Keratinocyte (primary cell): Measurements from ENCODE around the gene DPYSL4. TPM values are rescaled to one million over a fixed set of nuclear protein-coding genes. Genes with fewer than 3 reads are reported as not detected.

Experiments
- DNase-seq: peaks from one replicate; pipeline ENCODE4 v3.0.0-alpha.2; 2011; ENCODE audit warnings: low read depth, missing footprints, low spot score
- FAIRE-seq: peaks from 2 replicates; lab custom pipeline; 2011; peaks lifted over from hg19 to GRCh38; lab: Jason Lieb, UNC
- H2AFZ ChIP-seq: 2 replicates; pipeline ENCODE4 v1.6.0; 2012; ENCODE audit warnings: low read length, control low read depth, inconsistent platforms; ENCODE audit not compliant: control insufficient read depth
- H3K27ac ChIP-seq: 2 replicates; pipeline ENCODE4 v1.5.1; 2011; ENCODE audit warnings: low read length; ENCODE audit not compliant: control insufficient read depth, insufficient read depth
- H3K27me3 ChIP-seq: 3 replicates; pipeline ENCODE4 v1.6.0; 2011; ENCODE audit warnings: low read length; ENCODE audit not compliant: control insufficient read depth, insufficient read depth; ENCODE audit errors: extremely low read depth
- H3K36me3 ChIP-seq, 2 experiments: 2 replicates in 1 of 2; 3 replicates in 1 of 2; pipeline ENCODE4 v1.5.1; 2011; ENCODE audit warnings: low read length in 2 of 2, mild to moderate bottlenecking in 1 of 2; ENCODE audit not compliant: control insufficient read depth in 2 of 2, insufficient read depth in 2 of 2; ENCODE audit errors: extremely low read depth in 1 of 2
- H3K4me1 ChIP-seq: 3 replicates; pipeline ENCODE4 v1.5.1; 2011; ENCODE audit warnings: low read length; ENCODE audit not compliant: control insufficient read depth, insufficient read depth; ENCODE audit errors: extremely low read depth
- H3K4me2 ChIP-seq: 3 replicates; pipeline ENCODE4 v1.6.0; 2011; ENCODE audit warnings: low read depth, low read length; ENCODE audit not compliant: control insufficient read depth, insufficient read depth; ENCODE audit errors: extremely low read depth
- H3K4me3 ChIP-seq, 3 experiments: fragments of 200-600 bp in 1 of 3; sonication (generic) in 1 of 3; 2 replicates in 2 of 3; 3 replicates in 1 of 3; pipeline ENCODE4 v1.5.1; 2011 to 2016; ENCODE audit warnings: low read length in 3 of 3, mild to moderate bottlenecking in 3 of 3, control low read depth in 2 of 3, inconsistent platforms in 1 of 3, low read depth in 1 of 3, mixed read lengths in 1 of 3, mixed run types in 1 of 3, moderate library complexity in 1 of 3; ENCODE audit not compliant: control insufficient read depth in 2 of 3, insufficient read depth in 2 of 3; ENCODE audit errors: extremely low read depth in 1 of 3
- H3K79me2 ChIP-seq: 2 replicates; pipeline ENCODE4 v1.6.0; 2012; ENCODE audit warnings: low read length; ENCODE audit not compliant: control insufficient read depth, insufficient read depth
- H3K9ac ChIP-seq: 3 replicates; pipeline ENCODE4 v1.6.0; 2011; ENCODE audit warnings: low read length; ENCODE audit not compliant: control insufficient read depth, insufficient read depth; ENCODE audit errors: extremely low read depth
- H3K9me1 ChIP-seq: 3 replicates; pipeline ENCODE4 v1.6.0; 2011; ENCODE audit warnings: low read length; ENCODE audit not compliant: control insufficient read depth, insufficient read depth; ENCODE audit errors: extremely low read depth
- H3K9me3 ChIP-seq: 2 replicates; pipeline ENCODE4 v1.5.1; 2012; ENCODE audit warnings: low read depth, low read length; ENCODE audit not compliant: control insufficient read depth
- H4K20me1 ChIP-seq: 3 replicates; pipeline ENCODE4 v1.6.0; 2011; ENCODE audit warnings: low read length; ENCODE audit not compliant: control insufficient read depth, insufficient read depth; ENCODE audit errors: extremely low read depth
- EZH2 ChIP-seq: IDR thresholded peaks from one replicate; pipeline ENCODE4 v1.6.1; 2012; ENCODE audit warnings: inconsistent platforms, mild to moderate bottlenecking, low read length, moderate library complexity
- dilution Hi-C: fragments of 300-500 bp; cut with MboI; formaldehyde crosslinking; loops from one replicate; pipeline ENCODE4 v1.7.0; 2020; ENCODE audit warnings: low sequenced_read_pairs; ENCODE audit not compliant: extremely low pct_ligation_motif_present
- polyA plus RNA-seq, 5 experiments: library from polyadenylated mRNA; depleted of rRNA in 3 of 5; stranded (reverse) in 3 of 5; stranded (forward) in 1 of 5; unstranded in 1 of 5; fragments of >200 nt; gene quantifications; 1 replicate in 1 of 5; 2 replicates in 3 of 5; 3 replicates in 1 of 5; pipeline versions ENCODE4 v1.2.1 to v1.2.3, GENCODE V29; 2011 to 2012; ENCODE audit warnings: missing spikeins in 2 of 5, low read depth in 1 of 5, low replicate concordance in 1 of 5
- TF ChIP-seq, protein P1 (sequence below), 3 experiments: IDR thresholded peaks in 1 of 3; conservative IDR thresholded peaks in 1 of 3; optimal IDR thresholded peaks in 1 of 3; 2 replicates in 2 of 3; 3 replicates in 1 of 3; pipeline versions ENCODE3 to v1.5.1; 2011; ENCODE audit warnings: low read length in 3 of 3, mild to moderate bottlenecking in 3 of 3, moderate library complexity in 2 of 3, control low read depth in 1 of 3, inconsistent platforms in 1 of 3; ENCODE audit not compliant: insufficient read depth in 2 of 3; ENCODE audit errors: extremely low read depth in 1 of 3

The DPYSL4 gene
- polyA plus RNA-seq, 1 donor (not counting 4 experiments of a cell fraction or from before 2014, with no cell fraction given) = 7.4 TPM

DNA sequence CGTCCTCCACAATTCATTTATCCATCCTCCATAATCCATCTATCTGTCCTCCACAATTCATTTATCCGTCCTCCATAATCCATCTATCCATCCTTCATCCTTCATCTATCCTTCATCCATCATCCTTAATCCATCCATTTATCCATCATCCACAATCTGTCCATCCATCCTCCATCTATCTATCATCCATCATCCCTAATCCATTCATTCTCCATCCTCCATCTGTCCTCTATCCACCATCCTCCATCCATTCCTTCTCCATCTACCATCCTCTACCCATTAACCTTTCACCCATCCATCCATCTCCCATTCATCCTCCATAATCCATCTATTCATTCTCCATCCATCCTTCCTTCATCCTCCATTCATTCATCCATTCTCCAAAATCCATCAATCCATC lies 36.0 kb upstream of the DPYSL4 start:
- H3K4me1 ChIP-seq = no peaks in the 10 kb centered on the region
- TF ChIP-seq, protein P1, sequence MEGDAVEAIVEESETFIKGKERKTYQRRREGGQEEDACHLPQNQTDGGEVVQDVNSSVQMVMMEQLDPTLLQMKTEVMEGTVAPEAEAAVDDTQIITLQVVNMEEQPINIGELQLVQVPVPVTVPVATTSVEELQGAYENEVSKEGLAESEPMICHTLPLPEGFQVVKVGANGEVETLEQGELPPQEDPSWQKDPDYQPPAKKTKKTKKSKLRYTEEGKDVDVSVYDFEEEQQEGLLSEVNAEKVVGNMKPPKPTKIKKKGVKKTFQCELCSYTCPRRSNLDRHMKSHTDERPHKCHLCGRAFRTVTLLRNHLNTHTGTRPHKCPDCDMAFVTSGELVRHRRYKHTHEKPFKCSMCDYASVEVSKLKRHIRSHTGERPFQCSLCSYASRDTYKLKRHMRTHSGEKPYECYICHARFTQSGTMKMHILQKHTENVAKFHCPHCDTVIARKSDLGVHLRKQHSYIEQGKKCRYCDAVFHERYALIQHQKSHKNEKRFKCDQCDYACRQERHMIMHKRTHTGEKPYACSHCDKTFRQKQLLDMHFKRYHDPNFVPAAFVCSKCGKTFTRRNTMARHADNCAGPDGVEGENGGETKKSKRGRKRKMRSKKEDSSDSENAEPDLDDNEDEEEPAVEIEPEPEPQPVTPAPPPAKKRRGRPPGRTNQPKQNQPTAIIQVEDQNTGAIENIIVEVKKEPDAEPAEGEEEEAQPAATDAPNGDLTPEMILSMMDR (optimal IDR thresholded peaks at IDR 0.05 in 1 of 3, IDR thresholded peaks at IDR 0.05 in 1 of 3, conservative IDR thresholded peaks at IDR 0.05 in 1 of 3; ENCODE audit: extremely low read depth in 1 of 3, insufficient read depth in 2 of 3, low read length in 3 of 3) = no peak
- TF ChIP-seq EZH2 = no peak

DNA sequence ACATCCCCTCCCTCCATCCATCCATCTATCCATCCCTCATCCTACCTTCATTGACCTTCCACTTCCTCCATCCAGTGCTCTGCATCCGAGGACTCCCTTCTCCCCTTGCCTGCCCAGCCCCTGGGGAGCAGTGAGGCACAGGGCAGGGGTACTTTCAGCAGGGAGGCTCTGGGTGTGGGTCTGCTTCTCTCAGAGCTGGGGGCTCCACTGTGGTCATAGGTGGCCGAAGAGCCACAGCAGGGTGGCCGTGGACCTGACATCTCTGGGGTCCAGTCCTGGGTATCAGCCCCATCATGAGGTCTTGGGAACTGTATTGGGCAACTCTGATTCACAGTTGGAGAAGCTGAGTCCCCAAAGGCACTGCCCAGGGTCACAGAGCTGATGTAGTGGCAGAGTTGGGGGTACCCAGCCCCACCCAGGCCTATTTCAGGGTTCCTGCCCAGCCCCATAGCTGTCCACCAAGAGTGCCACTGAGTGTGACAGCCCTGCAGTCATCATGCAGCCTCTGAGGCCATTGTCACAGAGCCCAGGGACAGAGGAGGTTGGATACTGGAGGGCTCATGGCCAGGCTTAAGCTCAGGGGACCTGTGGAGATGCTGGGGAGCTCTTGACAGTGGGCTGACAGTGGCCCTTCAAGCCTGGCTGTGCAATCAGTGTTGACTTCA lies 35.3 kb upstream of the DPYSL4 start:
- dilution Hi-C loops = no loop called here
- H3K9ac ChIP-seq = no peak overlapping the region
- H3K79me2 ChIP-seq = no peaks in the 10 kb centered on the region
- no peaks in the 10 kb centered on the region for H3K36me3 ChIP-seq
- no peaks in the 10 kb centered on the region for H3K27me3 ChIP-seq
- TF ChIP-seq, protein P1 (optimal IDR thresholded peaks at IDR 0.05 in 1 of 3, IDR thresholded peaks at IDR 0.05 in 1 of 3, conservative IDR thresholded peaks at IDR 0.05 in 1 of 3; ENCODE audit: extremely low read depth in 1 of 3, insufficient read depth in 2 of 3, low read length in 3 of 3) = no peak
- no peak for TF ChIP-seq EZH2
- no peak overlapping the region for H3K4me2 ChIP-seq
- FAIRE-seq = no peak
- no peaks in the 10 kb centered on the region for H3K4me1 ChIP-seq
- no peaks in the 10 kb centered on the region for H3K9me3 ChIP-seq
- H3K27ac ChIP-seq = no peak overlapping the region
- H2AFZ ChIP-seq = no peak overlapping the region
- H3K4me3 ChIP-seq = no peak overlapping the region
- H4K20me1 ChIP-seq = no peaks in the 10 kb centered on the region
- no peaks in the 10 kb centered on the region for H3K9me1 ChIP-seq
- no peak for DNase-seq

More for the DNA sequence above, 36.0 kb upstream of the DPYSL4 start:
- FAIRE-seq (no peak), DNase-seq (no peak)
- no peak overlapping the region for H2AFZ ChIP-seq
- H3K4me3 ChIP-seq = no peak overlapping the region
- H3K27me3 ChIP-seq = no peaks in the 10 kb centered on the region
- no peaks in the 10 kb centered on the region for H3K36me3 ChIP-seq
- no peaks in the 10 kb centered on the region for H3K9me3 ChIP-seq
- H3K79me2 ChIP-seq = no peaks in the 10 kb centered on the region
- H3K9ac ChIP-seq = no peak overlapping the region
- no peak overlapping the region for H3K4me2 ChIP-seq
- H3K27ac ChIP-seq = no peak overlapping the region
- no peaks in the 10 kb centered on the region for H3K9me1 ChIP-seq
- dilution Hi-C loops = no loop called here
- H4K20me1 ChIP-seq = no peaks in the 10 kb centered on the region
